GM21528 (cell line): ENCODE measurements around the gene ANKRD34C.

Experiments used
- ATAC-seq: cut with Tn5 transposase; IDR thresholded peaks from one replicate; pipeline ENCODE4 v1.9.1; 2021; ENCODE audit warnings: mild to moderate bottlenecking, moderate library complexity; ENCODE audit not compliant: unreplicated experiment, low FRiP score

Gene ANKRD34C

GRCh38 chr15:79282371-79283251 is at the start of gene ANKRD34C:
Gene ANKRD34C (plus strand): TSS chr15:79282722. CDS start chr15:79293285, 10,563 bp downstream.
- no peak for ATAC-seq

- ATAC-seq, result no peak
These were observed 49.3 kb upstream of the ANKRD34C start for GRCh38 chr15:79233236-79233635.

GRCh38 chr15:79240036-79240435 is 42.5 kb upstream of the ANKRD34C start:
- no peak for ATAC-seq

- no peak for ATAC-seq
These were observed 38.8 kb upstream of the ANKRD34C start for GRCh38 chr15:79243723-79244122.

- ATAC-seq, result no peak
These were observed 37.6 kb upstream of the ANKRD34C start for GRCh38 chr15:79244876-79245275.

GRCh38 chr15:79248183-79248582 is 34.3 kb upstream of the ANKRD34C start:
- no peak for ATAC-seq

GRCh38 chr15:79257454-79257853 is 25.1 kb upstream of the ANKRD34C start:
- ATAC-seq, result no peak

GRCh38 chr15:79261836-79262235 is 20.7 kb upstream of the ANKRD34C start:
- ATAC-seq, result no peak

- ATAC-seq, result no peak
These were observed 17.4 kb upstream of the ANKRD34C start for GRCh38 chr15:79265167-79265566.

GRCh38 chr15:79265987-79266579 is 16.4 kb upstream of the ANKRD34C start:
- ATAC-seq, result no peak

GRCh38 chr15:79283252-79284048 is 928 bp downstream of the ANKRD34C start:
- no peak for ATAC-seq

- no peak for ATAC-seq
These were observed 8.2 kb downstream of the ANKRD34C start for GRCh38 chr15:79290642-79291275.

- ATAC-seq, result no peak
These were observed 9.5 kb downstream of the ANKRD34C start for GRCh38 chr15:79292011-79292410.

- ATAC-seq, result no peak
These were observed 11.6 kb downstream of the ANKRD34C start for GRCh38 chr15:79294075-79294474.

GRCh38 chr15:79296583-79296982 is 14.1 kb downstream of the ANKRD34C start:
- ATAC-seq, result no peak

- ATAC-seq, result no peak
These were observed 16.8 kb downstream of the ANKRD34C start for GRCh38 chr15:79299126-79299840.

- ATAC-seq, result no peak
These were observed 17.3 kb downstream of the ANKRD34C start for GRCh38 chr15:79299841-79300235.

- ATAC-seq, result no peak
These were observed 24.7 kb downstream of the ANKRD34C start for GRCh38 chr15:79307251-79307650.

- no peak for ATAC-seq
These were observed 26.4 kb downstream of the ANKRD34C start for GRCh38 chr15:79308874-79309273.

- peak; percentile 41 for ATAC-seq
These were observed 28.1 kb downstream of the ANKRD34C start for GRCh38 chr15:79310612-79310984.
